ENCODE data around the gene SCUBE1.
"Not testable (repeated sequence)": the region's sequence is repeated elsewhere in the genome, so short reads cannot be mapped to it uniquely, and the experiment has no call there.

SCUBE1 gene

GRCh38 chr22:43293259-43293654 is 49.9 kb downstream of the SCUBE1 start:
- Histone ChIP-seq H3K27ac (no peak overlapping the region), H3K4me3 (no peak overlapping the region), H3K36me3 (ENCODE audit: insufficient read depth, low read length) (no peaks in the 10 kb centered on the region), H3K9ac (ENCODE audit: insufficient read length) (no peak overlapping the region), H3K9me3 (ENCODE audit: low read depth, low read length) (no peaks in the 10 kb centered on the region)
- DNase-seq (ENCODE audit: low read depth, low spot score), result no peak
- TF ChIP-seq EZH2 (IDR thresholded peaks at IDR 0.05) (no peak), POLR2AphosphoS5 (IDR thresholded peaks at IDR 0.05; ENCODE audit: borderline replicate concordance, low read depth, low read length) (no peak), FOXP2 (optimal IDR thresholded peaks at IDR 0.05; ENCODE audit: control extremely low read depth, extremely low read length, insufficient read depth) (no peak)

GRCh38 chr22:43292630-43293018 is 50.5 kb downstream of the SCUBE1 start:
- Histone ChIP-seq H3K9ac (ENCODE audit: insufficient read length) (no peak overlapping the region), H3K9me3 (ENCODE audit: low read depth, low read length) (no peaks in the 10 kb centered on the region), H3K36me3 (ENCODE audit: insufficient read depth, low read length) (no peaks in the 10 kb centered on the region), H3K27ac (no peak overlapping the region), H3K4me3 (no peak overlapping the region)
- DNase-seq (ENCODE audit: low read depth, low spot score), result no peak
- TF ChIP-seq EZH2 (IDR thresholded peaks at IDR 0.05), result no peak
- no peak for TF ChIP-seq FOXP2 (optimal IDR thresholded peaks at IDR 0.05; ENCODE audit: control extremely low read depth, extremely low read length, insufficient read depth)
- no peak for TF ChIP-seq POLR2AphosphoS5 (IDR thresholded peaks at IDR 0.05; ENCODE audit: borderline replicate concordance, low read depth, low read length)

DNA sequence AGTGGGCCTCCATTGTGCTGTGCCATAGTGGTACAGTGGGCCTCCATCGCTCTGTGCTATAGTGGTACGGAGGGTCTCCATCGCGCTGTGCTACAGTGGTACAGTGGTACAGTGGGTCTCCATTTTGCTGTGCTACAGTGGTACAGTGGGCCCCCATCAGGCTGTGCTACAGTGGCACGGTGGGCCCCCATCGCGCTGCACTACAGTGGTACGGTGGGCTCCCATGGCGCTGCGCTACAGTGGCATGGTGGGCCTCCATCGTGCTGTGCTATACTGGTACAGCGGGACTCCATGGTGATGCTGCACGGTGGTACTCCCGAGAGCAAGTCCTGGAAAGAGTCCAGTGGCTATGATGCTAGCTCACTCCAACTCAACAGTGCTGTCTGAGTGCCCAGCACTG is 51.8 kb downstream of the SCUBE1 start:
- H3K36me3 ChIP-seq (ENCODE audit: insufficient read depth, low read length), result no peaks in the 10 kb centered on the region
- no peak overlapping the region for H3K9ac ChIP-seq (ENCODE audit: insufficient read length)
- no peak overlapping the region; the same call in 1 of the 2 replicates for H3K4me3 ChIP-seq
- H3K27ac ChIP-seq, result no peak overlapping the region
- no peaks in the 10 kb centered on the region for H3K9me3 ChIP-seq (ENCODE audit: low read depth, low read length)
- TF ChIP-seq POLR2AphosphoS5 (IDR thresholded peaks at IDR 0.05; ENCODE audit: borderline replicate concordance, low read depth, low read length) (no peak), EZH2 (IDR thresholded peaks at IDR 0.05) (no peak), FOXP2 (optimal IDR thresholded peaks at IDR 0.05; ENCODE audit: control extremely low read depth, extremely low read length, insufficient read depth) (no peak)
- no peak for DNase-seq (ENCODE audit: low read depth, low spot score)

DNA sequence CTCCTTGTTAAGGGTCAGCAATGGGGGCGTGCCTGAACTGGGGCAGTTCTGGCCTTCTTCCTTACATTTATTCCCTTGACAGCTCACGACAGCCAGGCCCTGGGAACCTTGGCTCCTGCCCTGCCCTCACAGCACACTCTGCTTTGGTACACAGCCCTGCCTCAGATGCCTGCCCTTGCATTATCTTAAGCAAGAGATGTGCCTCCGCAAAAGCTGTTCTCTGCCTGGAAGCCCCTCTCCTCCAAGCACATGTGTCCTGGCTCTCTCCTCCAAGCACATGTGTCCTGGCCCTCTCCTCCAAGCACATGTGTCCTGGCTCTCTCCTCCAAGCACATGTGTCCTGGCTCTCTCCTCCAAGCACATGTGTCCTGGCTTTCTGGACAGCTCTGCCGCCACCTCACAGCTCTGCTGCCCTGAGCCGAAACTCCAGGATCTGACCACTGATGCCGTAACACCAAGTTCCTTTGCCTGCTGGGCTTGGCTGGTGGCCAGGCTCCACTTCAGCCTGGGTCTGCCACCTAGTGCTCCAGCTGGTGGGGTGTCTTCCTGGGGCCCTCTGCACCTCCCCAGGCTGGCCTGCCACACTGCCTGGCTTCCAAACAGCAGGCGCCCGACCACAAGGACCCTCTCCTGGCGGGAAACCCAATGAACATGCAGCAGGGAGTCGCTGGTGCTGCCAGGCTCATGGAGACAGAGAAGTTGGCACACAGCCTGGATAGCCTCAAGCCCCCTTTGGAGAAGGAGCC is 53.0 kb downstream of the SCUBE1 start:
- no peak overlapping the region for H3K27ac ChIP-seq
- DNase-seq (ENCODE audit: low read depth, low spot score), result no peak

DNA sequence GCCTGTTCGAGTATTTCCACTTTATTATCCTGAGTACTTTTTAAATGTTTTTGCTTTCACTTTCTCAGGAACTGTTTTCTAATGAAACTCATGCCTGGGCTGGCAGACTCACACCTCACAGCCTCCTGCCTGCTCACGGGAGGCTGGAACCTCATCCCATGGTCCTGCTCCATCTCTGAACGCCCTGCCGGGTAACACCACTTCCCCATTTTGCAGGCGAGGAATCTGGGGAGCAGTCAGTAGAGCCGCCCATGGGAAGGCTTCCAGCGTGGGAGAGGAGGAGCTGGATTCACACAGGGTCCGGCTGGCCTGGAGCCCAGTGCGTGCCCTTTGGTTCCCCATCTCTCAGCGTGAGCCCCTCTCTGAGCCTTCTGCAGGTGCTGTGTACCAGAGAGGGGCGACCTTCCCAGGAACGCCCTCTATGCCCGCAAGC is 53.6 kb downstream of the SCUBE1 start:
- no peak overlapping the region for H3K4me3 ChIP-seq
- H3K9me3 ChIP-seq (ENCODE audit: low read depth, low read length), result no peaks in the 10 kb centered on the region
- no peak overlapping the region for H3K9ac ChIP-seq (ENCODE audit: insufficient read length)
- TF ChIP-seq FOXP2 (optimal IDR thresholded peaks at IDR 0.05; ENCODE audit: control extremely low read depth, extremely low read length, insufficient read depth) (no peak), POLR2AphosphoS5 (IDR thresholded peaks at IDR 0.05; ENCODE audit: borderline replicate concordance, low read depth, low read length) (no peak), EZH2 (IDR thresholded peaks at IDR 0.05) (no peak)
- no peaks in the 10 kb centered on the region for H3K36me3 ChIP-seq (ENCODE audit: insufficient read depth, low read length)
- H3K27ac ChIP-seq, result no peak overlapping the region
- no peak for DNase-seq (ENCODE audit: low read depth, low spot score)

More for the DNA sequence above, 53.0 kb downstream of the SCUBE1 start:
- Histone ChIP-seq H3K4me3 (peak overlapping the region; percentile 66), H3K9me3 (ENCODE audit: low read depth, low read length) (no peaks in the 10 kb centered on the region), H3K36me3 (ENCODE audit: insufficient read depth, low read length) (no peaks in the 10 kb centered on the region), H3K9ac (ENCODE audit: insufficient read length) (no peak overlapping the region)
- TF ChIP-seq FOXP2 (optimal IDR thresholded peaks at IDR 0.05; ENCODE audit: control extremely low read depth, extremely low read length, insufficient read depth) (peak; percentile 9), EZH2 (IDR thresholded peaks at IDR 0.05) (no peak), POLR2AphosphoS5 (IDR thresholded peaks at IDR 0.05; ENCODE audit: borderline replicate concordance, low read depth, low read length) (peak; percentile 25; the same call in 1 of the 2 replicates)

- H3K36me3 ChIP-seq (ENCODE audit: insufficient read depth, low read length), result no peaks in the 10 kb centered on the region
- no peak for DNase-seq (ENCODE audit: low read depth, low spot score)
- H3K9ac ChIP-seq (ENCODE audit: insufficient read length), result no peak overlapping the region
- no peaks in the 10 kb centered on the region for H3K9me3 ChIP-seq (ENCODE audit: low read depth, low read length)
- no peak overlapping the region for H3K4me3 ChIP-seq
- no peak for TF ChIP-seq FOXP2 (optimal IDR thresholded peaks at IDR 0.05; ENCODE audit: control extremely low read depth, extremely low read length, insufficient read depth)
- TF ChIP-seq EZH2 (IDR thresholded peaks at IDR 0.05), result no peak
- TF ChIP-seq POLR2AphosphoS5 (IDR thresholded peaks at IDR 0.05; ENCODE audit: borderline replicate concordance, low read depth, low read length), result no peak
- no peak overlapping the region for H3K27ac ChIP-seq
Observed at GRCh38 chr22:43288807-43289420, 54.3 kb downstream of the SCUBE1 start.

DNA sequence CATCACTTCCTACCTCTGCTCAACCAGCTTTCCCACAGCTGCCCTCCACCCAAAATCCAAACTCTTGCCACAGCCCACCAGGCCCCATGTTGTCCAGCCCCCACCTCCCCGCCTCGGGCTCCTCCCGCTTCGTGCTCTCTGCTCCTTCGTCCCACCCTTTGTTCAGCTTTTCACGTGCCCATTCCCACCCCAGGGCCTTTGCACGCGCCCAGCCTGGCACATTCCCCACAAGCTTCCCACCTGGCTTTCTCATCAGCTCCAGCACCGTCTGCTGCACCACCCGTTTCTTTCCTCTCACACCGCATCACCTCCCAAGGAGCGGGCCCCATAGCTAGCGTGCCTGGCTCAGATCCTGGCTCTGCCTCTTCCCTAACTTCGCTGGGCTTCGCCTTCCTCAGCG is 54.8 kb downstream of the SCUBE1 start:
- no peak overlapping the region for H3K27ac ChIP-seq
- H3K9me3 ChIP-seq (ENCODE audit: low read depth, low read length), result no peaks in the 10 kb centered on the region
- no peaks in the 10 kb centered on the region for H3K36me3 ChIP-seq (ENCODE audit: insufficient read depth, low read length)
- no peak for TF ChIP-seq EZH2 (IDR thresholded peaks at IDR 0.05)
- H3K4me3 ChIP-seq, result no peak overlapping the region
- no peak for DNase-seq (ENCODE audit: low read depth, low spot score)
- H3K9ac ChIP-seq (ENCODE audit: insufficient read length), result no peak overlapping the region

- H3K4me3 ChIP-seq, result no peak overlapping the region
- H3K27ac ChIP-seq, result no peak overlapping the region
- no peak for TF ChIP-seq EZH2 (IDR thresholded peaks at IDR 0.05)
- H3K9me3 ChIP-seq (ENCODE audit: low read depth, low read length), result no peaks in the 10 kb centered on the region
- DNase-seq (ENCODE audit: low read depth, low spot score), result no peak
- H3K36me3 ChIP-seq (ENCODE audit: insufficient read depth, low read length), result no peaks in the 10 kb centered on the region
- H3K9ac ChIP-seq (ENCODE audit: insufficient read length), result no peak overlapping the region
Observed at GRCh38 chr22:43287441-43287840, 55.7 kb downstream of the SCUBE1 start.

DNA sequence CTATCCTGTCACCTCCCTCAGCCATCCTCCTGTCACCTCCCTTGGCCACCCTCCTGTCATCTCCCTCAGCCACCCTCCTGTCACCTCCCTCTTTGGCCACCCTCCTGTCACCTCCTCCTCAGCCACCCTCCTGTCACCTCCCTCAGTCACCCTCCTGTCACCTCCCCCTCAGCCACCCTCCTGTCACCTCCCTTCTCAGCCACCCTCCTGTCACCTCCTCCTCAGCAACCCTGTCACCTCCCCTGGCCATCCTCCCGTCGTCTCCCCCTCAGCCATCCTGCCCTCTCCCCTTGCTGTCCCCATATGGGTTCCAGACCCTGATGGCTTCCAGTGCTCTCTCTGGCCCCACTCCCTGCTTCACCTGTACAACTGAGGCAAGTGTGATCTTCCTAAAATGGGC is 61.8 kb downstream of the SCUBE1 start:
- no peaks in the 10 kb centered on the region for H3K36me3 ChIP-seq (ENCODE audit: insufficient read depth, low read length)
- no peak for DNase-seq (ENCODE audit: low read depth, low spot score)
- no peak overlapping the region for H3K9ac ChIP-seq (ENCODE audit: insufficient read length)
- H3K27ac ChIP-seq, result no peak overlapping the region
- H3K4me3 ChIP-seq, result no peak overlapping the region
- TF ChIP-seq EZH2 (IDR thresholded peaks at IDR 0.05), result no peak
- TF ChIP-seq POLR2AphosphoS5 (IDR thresholded peaks at IDR 0.05; ENCODE audit: borderline replicate concordance, low read depth, low read length), result no peak
- no peak for TF ChIP-seq FOXP2 (optimal IDR thresholded peaks at IDR 0.05; ENCODE audit: control extremely low read depth, extremely low read length, insufficient read depth)
- no peaks in the 10 kb centered on the region for H3K9me3 ChIP-seq (ENCODE audit: low read depth, low read length)

GRCh38 chr22:43280523-43280886 is 62.7 kb downstream of the SCUBE1 start:
- not testable (repeated sequence) for H3K36me3 ChIP-seq (ENCODE audit: insufficient read depth, low read length); DNase-seq (ENCODE audit: low read depth, low spot score); H3K9ac ChIP-seq (ENCODE audit: insufficient read length); H3K4me3 ChIP-seq; H3K27ac ChIP-seq; H3K9me3 ChIP-seq (ENCODE audit: low read depth, low read length)
